ENCODE measurements around the gene CPB2.

CPB2 gene

DNA sequence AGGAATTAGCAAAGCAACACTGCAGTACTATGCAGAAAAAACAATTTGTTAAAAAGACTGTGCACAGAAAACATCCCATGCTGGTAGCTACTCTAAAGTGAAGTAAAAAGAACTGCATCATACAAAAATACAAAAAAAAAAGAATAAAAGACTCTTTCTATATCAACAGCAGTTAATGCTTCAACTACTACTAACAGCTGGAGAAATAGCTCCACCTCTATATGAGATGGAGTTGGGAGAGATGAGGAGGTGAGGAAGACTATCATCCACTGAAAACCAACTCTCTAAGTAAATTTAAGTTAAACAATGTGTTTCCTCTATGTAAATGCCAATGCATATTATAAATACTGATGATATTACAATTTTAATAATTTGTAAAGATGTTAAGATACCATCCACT, 54.1 kb downstream of the CPB2 start:
- no peak for DNase-seq

DNA sequence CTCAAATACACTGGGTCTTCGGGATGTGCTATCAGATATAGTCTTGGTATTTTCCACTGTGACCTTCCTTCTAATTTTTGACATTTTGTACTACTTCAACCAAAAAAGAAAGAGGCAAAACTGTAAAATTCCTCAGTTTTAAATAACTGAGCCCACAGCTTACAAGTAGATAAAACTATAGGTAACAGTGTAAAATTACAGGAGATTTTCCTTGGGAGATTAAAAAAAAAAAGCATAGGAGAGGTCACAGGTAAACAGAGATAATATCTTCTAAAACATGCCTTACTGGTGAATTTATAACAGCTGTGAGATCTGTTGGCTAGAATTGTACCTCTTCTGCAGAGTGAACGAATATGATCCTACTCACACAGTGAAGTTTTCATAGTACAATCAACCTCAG, 59.4 kb downstream of the CPB2 start:
- DNase-seq: no peak

DNA sequence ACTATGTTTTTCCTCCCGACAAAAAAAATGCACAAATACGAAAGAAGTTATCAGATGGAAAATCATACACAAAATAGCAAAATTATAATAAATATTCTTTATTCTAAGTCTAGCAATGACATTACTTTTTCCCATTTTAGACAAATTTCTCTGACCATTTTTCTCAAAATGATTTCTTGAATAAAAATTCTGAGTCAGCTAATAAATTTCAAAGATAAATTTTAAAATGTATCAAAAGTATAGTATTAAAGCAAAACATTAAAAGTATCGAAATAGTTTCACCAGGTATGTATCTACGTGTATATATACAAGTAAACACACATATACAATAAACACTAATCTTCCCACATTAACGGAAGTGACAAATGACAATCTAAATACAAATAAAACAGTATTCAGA, 61.2 kb downstream of the CPB2 start:
- DNase-seq: no peak

GRCh38 chr13:46041419-46041839, 63.4 kb downstream of the CPB2 start:
- DNase-seq: no peak

GRCh38 chr13:46040763-46041162, 64.1 kb downstream of the CPB2 start:
- no peak for DNase-seq

DNA sequence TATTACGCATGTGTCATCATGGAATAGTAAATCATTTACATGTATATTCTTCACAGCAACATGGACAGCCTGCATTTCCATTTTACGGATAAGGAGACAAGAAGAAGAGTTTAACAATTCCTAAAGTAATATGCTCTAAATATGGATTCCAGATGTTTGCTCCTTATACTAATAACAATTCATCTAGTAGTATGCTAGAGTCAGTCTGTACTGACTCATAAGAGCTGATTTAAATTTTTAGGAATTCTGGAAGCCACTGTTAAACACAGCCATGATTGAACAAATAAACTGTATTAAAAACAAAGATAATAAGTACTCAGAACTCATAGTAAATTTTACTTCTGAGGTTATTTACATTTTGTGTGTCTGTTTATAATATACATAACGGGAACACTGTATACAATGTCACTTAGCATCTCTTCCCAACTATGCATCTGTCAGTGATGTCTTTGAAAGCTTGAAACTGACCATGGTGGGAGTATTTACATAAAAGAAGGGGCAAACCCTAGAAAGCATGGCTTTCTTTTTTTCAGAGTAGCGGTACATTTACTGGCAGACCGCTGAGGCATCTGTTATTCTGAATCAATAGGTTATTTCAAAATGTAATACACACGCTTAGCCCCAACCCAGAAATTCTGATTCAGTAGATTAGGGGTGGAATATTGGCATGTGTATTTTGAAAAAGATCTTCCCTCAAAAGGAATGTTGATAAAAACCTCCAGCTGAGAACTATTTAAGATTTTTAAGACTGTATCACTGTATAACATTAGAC, 65.2 kb downstream of the CPB2 start:
- DNase-seq: no peak

GRCh38 chr13:46038296-46038695, 66.5 kb downstream of the CPB2 start:
- DNase-seq: no peak

- no peak for DNase-seq
Observed at GRCh38 chr13:46035066-46035465, 69.8 kb downstream of the CPB2 start.

DNA sequence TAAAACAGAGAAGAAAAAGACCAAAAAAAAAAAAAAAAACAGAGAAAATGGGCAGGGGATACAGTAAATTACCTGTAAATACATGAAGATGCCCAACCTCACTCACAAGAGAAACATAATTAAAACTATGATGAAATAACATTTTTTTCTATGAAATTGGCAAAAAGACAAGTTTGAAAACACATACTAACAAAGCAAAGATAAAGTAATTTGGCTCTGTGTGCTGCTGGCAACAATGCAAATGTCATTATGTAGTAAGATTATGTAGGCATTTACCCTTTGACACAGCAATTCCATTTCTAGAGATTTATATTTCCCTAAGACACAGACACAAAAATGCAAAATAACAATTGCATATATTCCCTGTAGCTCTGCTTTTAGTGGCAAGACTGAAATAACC, 72.5 kb downstream of the CPB2 start:
- DNase-seq: no peak

- DNase-seq: no peak
Observed at GRCh38 chr13:46031581-46032263, 73.1 kb downstream of the CPB2 start.

- DNase-seq: no peak
Observed at GRCh38 chr13:46025157-46025556, 79.7 kb downstream of the CPB2 start.

DNA sequence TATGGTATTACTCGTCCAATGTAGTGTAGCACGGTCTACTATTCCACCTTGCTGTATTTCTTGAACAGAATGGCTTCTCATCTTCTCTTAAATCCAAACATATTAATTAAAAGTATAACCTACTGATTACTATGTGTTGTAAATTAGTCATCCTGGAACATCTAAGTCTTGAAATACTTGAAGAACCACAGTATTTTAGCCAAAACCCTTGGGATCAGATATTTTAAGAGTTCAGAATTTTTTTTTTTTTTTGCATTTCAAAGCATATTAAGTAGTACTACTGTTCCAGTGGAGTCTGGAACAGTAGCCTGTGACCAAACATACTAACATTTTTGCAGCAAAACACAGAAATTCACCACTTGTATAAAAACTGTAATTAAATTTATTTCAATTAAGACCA, 82.4 kb downstream of the CPB2 start:
- DNase-seq: no peak

GRCh38 chr13:46016216-46016615, 88.6 kb downstream of the CPB2 start:
- DNase-seq: no peak

DNA sequence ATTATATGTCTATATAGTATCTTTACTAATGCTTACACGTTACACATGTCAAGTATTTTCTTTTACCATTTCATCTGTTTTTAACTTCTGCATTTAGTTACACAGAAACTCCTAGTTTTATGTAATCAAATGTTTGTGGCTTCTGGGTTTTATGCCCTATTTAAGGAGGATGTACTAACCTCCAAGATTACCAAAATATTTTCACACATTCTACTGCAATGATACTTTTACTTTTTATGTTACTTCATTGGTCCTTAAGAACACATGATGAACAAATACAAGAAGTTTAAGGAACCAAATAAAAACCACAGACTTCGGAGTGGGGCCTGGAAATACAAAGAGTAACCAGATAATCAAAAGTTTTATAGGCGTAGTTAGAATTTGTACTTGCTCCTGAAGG, 89.5 kb downstream of the CPB2 start:
- DNase-seq: no peak

GRCh38 chr13:46012404-46012803, 92.4 kb downstream of the CPB2 start:
- no peak for DNase-seq

DNA sequence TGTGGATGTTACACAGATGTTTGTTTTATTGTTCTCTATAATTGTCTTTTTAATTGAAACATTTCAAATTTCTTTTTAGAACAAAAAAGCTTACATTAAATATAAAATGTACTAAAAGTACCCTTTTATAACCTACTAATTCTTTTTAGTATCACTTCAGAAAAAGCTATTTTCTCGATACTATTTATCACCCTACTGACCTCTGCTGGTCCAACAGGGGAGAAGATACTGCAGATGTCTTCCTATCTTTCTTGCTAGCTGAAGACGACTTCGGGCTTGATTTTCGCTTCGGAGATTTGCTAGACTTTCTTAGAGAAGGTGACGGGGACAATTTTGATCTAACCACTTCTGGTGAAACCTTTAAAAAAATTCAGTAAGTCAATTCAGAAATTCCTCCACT, 94.7 kb downstream of the CPB2 start:
- DNase-seq: no peak

DNA sequence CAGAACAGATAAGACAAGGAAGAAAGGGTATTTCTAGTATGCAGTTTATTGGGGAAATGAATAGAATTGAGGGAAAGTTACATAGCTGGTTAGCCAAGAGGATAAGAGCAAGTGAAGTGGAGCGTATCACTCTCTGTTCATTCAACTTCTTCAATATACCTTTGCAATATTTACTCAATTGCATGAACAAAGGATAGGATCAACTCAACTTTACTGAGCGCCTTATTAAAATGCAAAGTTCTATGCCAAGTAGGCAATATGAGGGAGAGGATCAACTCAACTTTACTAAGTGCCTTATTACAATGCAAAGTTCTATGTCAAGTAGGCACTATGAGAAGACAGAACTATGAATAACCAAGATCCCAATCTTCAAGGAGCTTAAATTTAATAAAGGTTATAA, 96.2 kb downstream of the CPB2 start:
- DNase-seq: no peak

GRCh38 chr13:46006688-46007452, 98.0 kb downstream of the CPB2 start:
- no peak for DNase-seq

- no peak for DNase-seq
Observed at GRCh38 chr13:46004491-46004890, 100.3 kb downstream of the CPB2 start.

Measured in right kidney (tissue), 1 donor.